ENCODE results near the gene EOLA1.
A peak's percentile ranks its signal among the peaks of the same experiment; 100 is the strongest.
"Not testable (repeated sequence)": the region's sequence is repeated elsewhere in the genome, so short reads cannot be mapped to it uniquely, and the experiment has no call there.

The EOLA1 gene

DNA sequence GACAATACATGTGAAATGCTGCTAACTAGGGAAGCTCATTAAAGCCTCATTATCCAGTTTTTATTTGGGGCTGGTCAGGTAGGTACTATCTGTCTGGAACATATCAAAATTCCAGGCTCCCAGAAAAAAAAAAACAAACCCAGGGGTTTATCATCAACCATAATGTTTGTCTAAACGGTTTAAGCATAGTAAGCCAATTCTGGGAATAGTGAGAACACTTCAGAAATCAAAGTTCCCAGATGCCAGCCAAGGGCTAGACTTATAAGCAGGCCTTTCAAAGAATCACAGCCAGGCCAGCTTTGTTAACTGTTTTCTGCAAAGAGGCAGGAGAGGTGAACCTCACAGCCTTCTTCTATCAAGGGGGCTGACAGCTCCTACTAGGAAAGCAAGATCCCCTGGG is 43.8 kb upstream of the EOLA1 start:
- Histone ChIP-seq H3K4me1 (no peaks in the 10 kb centered on the region), H3K9me3 (no peaks in the 10 kb centered on the region), H3K36me3 (peaks cover 54% of the 10 kb centered on the region), H3K27me3 (no peaks in the 10 kb centered on the region), H3K4me3 (ENCODE audit: low read depth, low read length) (no peak overlapping the region)
- TF ChIP-seq, protein P1, sequence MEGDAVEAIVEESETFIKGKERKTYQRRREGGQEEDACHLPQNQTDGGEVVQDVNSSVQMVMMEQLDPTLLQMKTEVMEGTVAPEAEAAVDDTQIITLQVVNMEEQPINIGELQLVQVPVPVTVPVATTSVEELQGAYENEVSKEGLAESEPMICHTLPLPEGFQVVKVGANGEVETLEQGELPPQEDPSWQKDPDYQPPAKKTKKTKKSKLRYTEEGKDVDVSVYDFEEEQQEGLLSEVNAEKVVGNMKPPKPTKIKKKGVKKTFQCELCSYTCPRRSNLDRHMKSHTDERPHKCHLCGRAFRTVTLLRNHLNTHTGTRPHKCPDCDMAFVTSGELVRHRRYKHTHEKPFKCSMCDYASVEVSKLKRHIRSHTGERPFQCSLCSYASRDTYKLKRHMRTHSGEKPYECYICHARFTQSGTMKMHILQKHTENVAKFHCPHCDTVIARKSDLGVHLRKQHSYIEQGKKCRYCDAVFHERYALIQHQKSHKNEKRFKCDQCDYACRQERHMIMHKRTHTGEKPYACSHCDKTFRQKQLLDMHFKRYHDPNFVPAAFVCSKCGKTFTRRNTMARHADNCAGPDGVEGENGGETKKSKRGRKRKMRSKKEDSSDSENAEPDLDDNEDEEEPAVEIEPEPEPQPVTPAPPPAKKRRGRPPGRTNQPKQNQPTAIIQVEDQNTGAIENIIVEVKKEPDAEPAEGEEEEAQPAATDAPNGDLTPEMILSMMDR (IDR thresholded peaks at IDR 0.05; ENCODE audit: low read depth, low read length) = no peak
- no peak for DNase-seq

DNA sequence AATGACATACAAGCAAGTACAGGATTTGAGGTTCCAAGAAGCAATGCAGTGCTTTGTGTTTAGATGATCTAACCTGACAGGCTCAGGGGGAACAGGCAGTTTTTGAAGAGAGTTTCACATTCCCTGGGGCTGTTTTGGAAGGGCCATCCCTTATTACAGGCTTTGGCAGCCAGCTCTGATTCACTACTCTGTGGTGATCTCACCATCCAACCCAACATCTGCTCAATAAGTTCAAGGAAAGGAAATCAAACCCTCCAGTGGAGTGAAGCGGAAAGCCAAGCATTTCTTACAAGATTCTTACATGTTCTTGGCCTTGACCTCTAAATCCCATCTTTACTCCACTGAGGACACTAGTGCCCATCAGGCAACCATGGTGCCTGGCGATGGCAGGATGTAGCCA is 43.2 kb upstream of the EOLA1 start:
- Histone ChIP-seq H3K9me3 (no peaks in the 10 kb centered on the region), H3K4me1 (no peaks in the 10 kb centered on the region), H3K27me3 (no peaks in the 10 kb centered on the region), H3K4me3 (ENCODE audit: low read depth, low read length) (no peak overlapping the region), H3K36me3 (peaks cover 57% of the 10 kb centered on the region)
- DNase-seq = no peak
- TF ChIP-seq, protein P1 (IDR thresholded peaks at IDR 0.05; ENCODE audit: low read depth, low read length) = no peak

DNA sequence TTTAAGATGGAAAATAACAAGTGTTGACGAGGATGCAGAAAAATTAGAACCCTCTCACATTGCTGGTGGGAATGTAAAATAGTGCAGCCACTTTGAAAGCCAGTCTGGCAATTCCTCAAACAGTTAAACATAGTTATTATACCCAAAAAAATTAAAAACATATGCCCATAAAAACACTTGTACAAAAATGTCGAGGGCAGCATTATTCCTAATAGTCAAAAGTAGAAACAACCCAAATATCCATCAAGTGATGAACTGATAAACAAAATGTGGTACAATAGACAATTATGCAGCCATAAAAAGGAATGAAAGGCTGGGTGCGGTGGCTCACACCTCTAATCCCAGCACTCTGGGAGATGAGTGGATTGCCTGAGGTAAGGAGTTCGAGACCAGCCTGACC is 42.0 kb upstream of the EOLA1 start:
- DNase-seq = no peak
- TF ChIP-seq, protein P1 (IDR thresholded peaks at IDR 0.05; ENCODE audit: low read depth, low read length) = no peak
- no peaks in the 10 kb centered on the region for H3K9me3 ChIP-seq
- no peaks in the 10 kb centered on the region for H3K27me3 ChIP-seq
- peaks cover 48% of the 10 kb centered on the region for H3K36me3 ChIP-seq
- no peak overlapping the region for H3K4me3 ChIP-seq (ENCODE audit: low read depth, low read length)
- no peaks in the 10 kb centered on the region for H3K4me1 ChIP-seq

DNA sequence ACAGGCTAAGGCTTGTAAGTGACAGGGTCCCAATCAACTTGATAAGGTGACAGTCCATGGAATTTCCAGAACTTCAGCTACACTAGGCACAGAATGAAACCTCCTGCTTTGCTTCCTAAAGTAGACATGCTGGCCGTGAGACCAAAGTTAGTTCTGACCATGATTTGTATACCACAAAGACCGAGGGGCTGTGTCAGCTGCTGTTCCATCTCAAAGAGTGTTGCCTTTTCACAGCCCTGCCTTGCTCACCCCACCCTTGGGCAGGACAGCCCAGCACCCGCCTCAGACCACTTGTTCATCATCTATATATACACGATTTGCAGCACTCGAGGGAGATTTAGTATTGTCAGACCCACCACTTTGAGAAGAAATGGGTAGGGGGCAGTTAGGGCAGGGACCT is 41.0 kb upstream of the EOLA1 start:
- TF ChIP-seq, protein P1 (IDR thresholded peaks at IDR 0.05; ENCODE audit: low read depth, low read length) = no peak
- Histone ChIP-seq H3K9me3 (no peaks in the 10 kb centered on the region), H3K27me3 (no peaks in the 10 kb centered on the region), H3K4me1 (no peaks in the 10 kb centered on the region), H3K4me3 (ENCODE audit: low read depth, low read length) (no peak overlapping the region), H3K36me3 (peaks cover 38% of the 10 kb centered on the region)
- DNase-seq = no peak

DNA sequence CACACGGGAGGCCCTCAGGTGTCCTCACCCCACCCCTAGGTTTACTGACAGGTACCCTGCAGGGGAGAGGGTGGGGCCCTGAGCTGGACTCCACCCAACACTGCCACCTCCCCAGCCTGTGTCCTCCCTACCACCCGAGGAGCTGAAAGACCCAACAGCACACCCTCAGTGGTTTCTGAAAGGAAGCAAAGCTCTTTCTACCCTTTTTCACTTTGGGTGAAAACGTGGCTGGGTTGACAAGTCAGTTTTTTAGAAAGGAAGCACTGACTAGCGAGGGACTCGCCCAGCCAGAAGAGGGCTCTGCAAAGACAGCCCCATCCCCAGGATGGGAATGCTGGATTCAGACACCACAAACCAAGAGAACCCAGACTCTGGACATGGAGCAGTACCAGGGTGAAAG is 37.9 kb upstream of the EOLA1 start:
- not testable (repeated sequence) for DNase-seq, H3K9me3 ChIP-seq, H3K27me3 ChIP-seq, H3K4me1 ChIP-seq
- peaks cover 22% of the 10 kb centered on the region for H3K36me3 ChIP-seq
- peak overlapping the region; percentile 24 for H3K4me3 ChIP-seq (ENCODE audit: low read depth, low read length)

DNA sequence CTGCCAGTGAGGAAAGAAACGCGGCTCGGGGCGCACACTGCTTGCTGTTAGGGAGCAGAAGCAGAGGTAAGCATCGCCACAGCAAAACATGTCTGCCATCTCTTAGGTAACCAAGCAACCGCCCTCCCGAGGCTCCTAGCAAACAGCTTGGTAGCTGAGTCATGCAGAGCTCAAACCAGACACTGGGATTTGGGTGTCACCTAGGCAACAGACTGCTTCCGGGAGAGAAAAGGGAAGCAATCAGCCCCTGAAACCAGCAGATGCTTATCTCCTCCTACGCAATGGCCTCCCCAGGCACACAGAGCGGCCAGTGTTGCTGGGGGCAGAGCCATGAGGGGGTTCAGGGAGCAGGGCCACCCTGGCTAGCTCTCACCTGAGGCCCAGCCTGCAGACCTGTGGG is 37.4 kb upstream of the EOLA1 start:
- H3K9me3 ChIP-seq, H3K27me3 ChIP-seq, H3K4me1 ChIP-seq: not testable (repeated sequence)
- Histone ChIP-seq H3K4me3 (ENCODE audit: low read depth, low read length) (peak overlapping the region; percentile 76), H3K36me3 (peaks cover 22% of the 10 kb centered on the region)
- peak; percentile 70 for DNase-seq

DNA sequence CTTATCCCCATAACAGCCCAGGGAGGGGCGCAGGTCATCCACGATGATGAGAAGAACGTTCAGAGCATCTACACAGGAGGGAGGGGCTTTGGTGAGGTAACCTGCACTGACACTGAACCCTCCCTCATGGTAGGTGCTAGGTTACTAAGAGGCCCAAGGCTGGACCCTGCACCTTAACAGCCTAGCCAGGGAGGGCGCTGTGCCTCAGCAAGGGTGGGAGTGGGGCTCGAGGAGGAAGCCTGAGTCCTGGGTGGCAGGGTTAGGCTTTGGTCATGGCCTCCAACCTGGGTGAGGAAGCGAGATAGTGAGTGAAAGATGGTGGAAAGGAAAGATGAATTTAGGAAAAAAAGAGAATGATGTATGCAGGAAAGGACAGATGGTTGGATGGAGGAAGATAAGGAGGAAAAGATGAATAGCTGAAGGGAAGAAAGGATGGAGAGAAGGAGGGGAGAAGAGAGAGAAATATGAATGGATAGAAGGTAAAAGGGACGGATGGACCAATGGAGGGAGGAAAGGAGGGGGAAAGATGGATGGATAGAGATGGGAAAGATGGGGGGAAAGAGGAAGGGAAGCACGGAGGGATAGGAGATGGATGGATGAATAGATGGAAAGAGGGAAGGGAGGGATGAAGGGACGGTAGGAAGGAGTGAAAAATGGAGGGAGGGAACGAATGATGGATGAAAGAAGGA is 36.4 kb upstream of the EOLA1 start:
- H3K4me1 ChIP-seq = no peaks in the 10 kb centered on the region; the same call in 1 of the 2 replicates
- H3K9me3 ChIP-seq = no peaks in the 10 kb centered on the region
- peak; percentile 74 for DNase-seq
- TF ChIP-seq, protein P1 (IDR thresholded peaks at IDR 0.05; ENCODE audit: low read depth, low read length) = peak; percentile 66
- peak overlapping the region; percentile 76 for H3K4me3 ChIP-seq (ENCODE audit: low read depth, low read length)
- peaks cover 17% of the 10 kb centered on the region for H3K36me3 ChIP-seq
- no peaks in the 10 kb centered on the region for H3K27me3 ChIP-seq

Measured in BE2C (cell line).